Epithelial cell of esophagus (primary cell): ENCODE measurements around the gene MINK1.

Experiments used
- DNase-seq: peaks from one replicate; pipeline ENCODE4 v3.0.0; 2010; ENCODE audit warnings: low read depth
- H3K4me3 ChIP-seq: 2 replicates; pipeline ENCODE4 v1.5.1; 2011; ENCODE audit warnings: mild to moderate bottlenecking, low read length, control low read depth
- TF ChIP-seq, protein P1 (sequence below): IDR thresholded peaks from 2 replicates; pipeline ENCODE4 v1.5.1; 2011; ENCODE audit warnings: low read depth, mild to moderate bottlenecking, low read length, control low read depth, inconsistent platforms; ENCODE audit not compliant: insufficient read depth; ENCODE audit errors: missing control alignments

Gene MINK1

DNA sequence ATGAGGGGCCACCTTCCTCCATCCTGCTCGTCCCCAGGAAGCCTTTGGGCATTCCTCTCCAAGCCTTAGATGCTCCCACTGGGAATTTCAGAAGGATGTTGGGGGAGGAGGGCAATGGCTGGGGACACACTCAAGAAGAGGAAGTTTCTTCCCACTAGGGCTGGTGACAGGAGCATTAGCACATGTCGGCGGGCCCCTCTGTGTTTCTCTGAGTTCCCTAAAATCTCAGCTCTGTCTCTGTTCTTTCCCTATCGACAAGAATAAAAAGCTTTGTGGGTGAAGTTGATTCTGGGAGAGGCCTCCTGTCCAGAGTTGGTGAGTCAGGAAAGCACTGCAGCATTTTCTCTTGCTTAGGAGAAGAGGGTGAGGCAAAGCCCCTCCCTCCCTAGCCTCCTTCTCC lies 46.5 kb downstream of the MINK1 start:
- DNase-seq = no peak
- TF ChIP-seq, protein P1, sequence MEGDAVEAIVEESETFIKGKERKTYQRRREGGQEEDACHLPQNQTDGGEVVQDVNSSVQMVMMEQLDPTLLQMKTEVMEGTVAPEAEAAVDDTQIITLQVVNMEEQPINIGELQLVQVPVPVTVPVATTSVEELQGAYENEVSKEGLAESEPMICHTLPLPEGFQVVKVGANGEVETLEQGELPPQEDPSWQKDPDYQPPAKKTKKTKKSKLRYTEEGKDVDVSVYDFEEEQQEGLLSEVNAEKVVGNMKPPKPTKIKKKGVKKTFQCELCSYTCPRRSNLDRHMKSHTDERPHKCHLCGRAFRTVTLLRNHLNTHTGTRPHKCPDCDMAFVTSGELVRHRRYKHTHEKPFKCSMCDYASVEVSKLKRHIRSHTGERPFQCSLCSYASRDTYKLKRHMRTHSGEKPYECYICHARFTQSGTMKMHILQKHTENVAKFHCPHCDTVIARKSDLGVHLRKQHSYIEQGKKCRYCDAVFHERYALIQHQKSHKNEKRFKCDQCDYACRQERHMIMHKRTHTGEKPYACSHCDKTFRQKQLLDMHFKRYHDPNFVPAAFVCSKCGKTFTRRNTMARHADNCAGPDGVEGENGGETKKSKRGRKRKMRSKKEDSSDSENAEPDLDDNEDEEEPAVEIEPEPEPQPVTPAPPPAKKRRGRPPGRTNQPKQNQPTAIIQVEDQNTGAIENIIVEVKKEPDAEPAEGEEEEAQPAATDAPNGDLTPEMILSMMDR = no peak
- H3K4me3 ChIP-seq = no peak overlapping the region

DNA sequence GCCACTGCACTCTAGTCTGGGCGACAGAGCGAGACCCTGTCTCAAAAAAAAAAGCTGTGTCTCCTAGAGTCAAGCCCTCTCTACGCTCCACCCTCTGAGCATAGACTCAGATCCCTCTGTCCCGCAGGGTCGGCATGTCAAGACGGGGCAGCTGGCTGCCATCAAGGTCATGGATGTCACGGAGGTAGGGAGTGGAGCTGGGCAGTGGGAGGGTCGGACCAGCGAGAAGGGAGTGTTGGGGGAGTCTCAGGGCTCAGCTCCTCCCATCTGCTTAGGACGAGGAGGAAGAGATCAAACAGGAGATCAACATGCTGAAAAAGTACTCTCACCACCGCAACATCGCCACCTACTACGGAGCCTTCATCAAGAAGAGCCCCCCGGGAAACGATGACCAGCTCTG lies 47.7 kb downstream of the MINK1 start:
- no peak for DNase-seq
- no peak overlapping the region for H3K4me3 ChIP-seq
- TF ChIP-seq, protein P1 = no peak

DNA sequence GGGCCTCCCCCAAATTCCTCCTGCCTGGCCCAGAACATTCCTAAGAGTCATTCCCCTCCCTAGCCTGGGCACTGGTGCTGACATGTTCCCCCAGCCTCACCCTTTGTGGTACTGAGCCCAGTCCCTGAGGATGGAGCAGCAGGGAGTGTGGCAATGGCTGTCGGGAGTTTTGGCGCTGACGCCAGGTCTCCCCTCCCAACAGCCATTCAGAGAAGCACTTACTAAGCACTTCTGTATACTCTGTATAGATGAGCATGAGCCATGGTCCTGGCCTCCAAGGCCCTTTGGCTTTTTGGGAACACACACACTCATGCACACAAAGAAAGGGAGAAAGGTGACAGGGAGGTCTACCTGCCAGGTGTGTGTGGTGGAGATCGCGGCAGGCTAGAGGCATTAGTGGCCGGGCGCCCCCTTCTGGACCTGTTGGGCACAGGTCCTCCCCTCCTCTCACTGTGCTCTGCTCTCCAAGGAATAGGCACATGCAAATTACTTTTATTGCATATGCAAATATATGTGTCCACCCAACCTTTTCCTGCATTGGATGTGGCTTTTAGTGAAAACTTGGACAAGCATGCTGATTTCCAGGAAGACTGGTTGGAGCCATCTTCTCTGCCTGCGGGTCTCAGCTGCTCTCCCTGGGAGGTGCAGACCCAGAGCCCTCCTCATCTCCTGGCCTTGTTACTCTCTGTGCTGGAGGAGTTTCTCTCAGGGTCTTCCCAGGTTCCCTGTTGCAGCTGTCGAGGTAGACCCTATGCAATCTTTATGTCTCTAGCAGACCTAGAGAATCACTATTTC lies 48.8 kb downstream of the MINK1 start:
- H3K4me3 ChIP-seq = no peak overlapping the region
- peak; percentile 76 for DNase-seq
- TF ChIP-seq, protein P1 = peak; percentile 76

DNA sequence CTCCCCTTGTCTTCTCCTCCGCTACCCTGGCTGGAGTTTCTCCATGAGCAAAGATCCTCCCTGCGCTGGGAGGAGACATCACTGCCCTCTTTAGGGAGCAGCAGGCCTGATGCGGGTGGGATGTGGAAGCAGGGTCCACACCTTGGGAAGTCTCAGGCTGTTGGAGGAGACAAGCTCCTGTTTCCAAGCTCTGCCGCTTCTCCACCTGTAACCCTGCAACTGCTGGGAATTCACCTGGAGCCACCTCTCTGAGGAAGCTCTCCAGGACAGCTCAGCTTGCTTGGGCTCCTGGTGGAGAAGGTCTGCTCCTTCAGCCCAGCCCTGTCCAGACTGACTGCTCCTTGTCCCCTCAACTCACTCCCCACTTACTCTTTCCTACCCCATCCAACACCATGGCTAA lies 51.3 kb downstream of the MINK1 start:
- TF ChIP-seq, protein P1 = no peak
- DNase-seq = no peak
- no peak overlapping the region for H3K4me3 ChIP-seq

DNA sequence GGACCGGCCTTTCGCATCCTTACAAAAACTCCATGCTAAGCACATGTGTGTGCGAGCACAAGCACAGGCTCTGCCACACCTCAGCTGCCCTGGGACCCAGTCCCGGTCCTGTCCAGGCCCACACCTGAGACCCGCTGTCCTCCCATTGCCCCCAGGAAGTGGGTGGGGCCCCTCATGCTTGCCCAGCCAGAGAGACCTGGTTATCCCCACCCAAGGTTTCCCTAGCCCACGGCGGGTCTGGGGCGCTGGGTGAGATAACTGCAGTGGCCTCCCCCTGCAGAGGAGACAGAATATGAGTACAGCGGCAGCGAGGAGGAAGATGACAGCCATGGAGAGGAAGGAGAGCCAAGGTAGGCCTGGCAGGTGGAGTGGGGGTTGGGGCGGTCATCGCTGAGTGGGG lies 53.7 kb downstream of the MINK1 start:
- TF ChIP-seq, protein P1 = no peak
- H3K4me3 ChIP-seq = no peak overlapping the region
- DNase-seq = no peak

DNA sequence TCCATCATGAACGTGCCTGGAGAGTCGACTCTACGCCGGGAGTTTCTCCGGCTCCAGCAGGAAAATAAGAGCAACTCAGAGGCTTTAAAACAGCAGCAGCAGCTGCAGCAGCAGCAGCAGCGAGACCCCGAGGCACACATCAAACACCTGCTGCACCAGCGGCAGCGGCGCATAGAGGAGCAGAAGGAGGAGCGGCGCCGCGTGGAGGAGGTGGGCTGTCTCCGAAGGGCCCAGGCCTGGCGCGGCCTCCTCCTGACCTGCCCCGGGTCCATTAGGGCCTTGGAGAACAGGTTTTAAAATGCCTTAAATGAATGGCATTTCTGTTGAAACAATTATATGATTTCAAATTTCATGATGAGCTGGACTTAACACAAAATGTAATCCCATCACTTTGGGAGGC lies 54.4 kb downstream of the MINK1 start:
- no peak overlapping the region for H3K4me3 ChIP-seq
- no peak for DNase-seq
- TF ChIP-seq, protein P1 = no peak
